H1 (cell line): ENCODE measurements around the gene TTLL1. TPM values are rescaled to one million over a fixed set of nuclear protein-coding genes. Genes with fewer than 3 reads are reported as not detected.

ENCODE experiments used
- CHD1 ChIP-seq: IDR thresholded peaks from 2 replicates; pipeline ENCODE4 v1.6.1; 2012; ENCODE audit warnings: low read depth, low read length, improper control_type of control experiment
- FOSL1 ChIP-seq: IDR thresholded peaks from 2 replicates; pipeline ENCODE4 v1.6.1; 2011; ENCODE audit warnings: mild to moderate bottlenecking, low read depth, low read length, moderate library complexity; ENCODE audit not compliant: insufficient read depth
- POLR2A ChIP-seq, 2 experiments: IDR thresholded peaks; 1 replicate in 1 of 2; 2 replicates in 1 of 2; pipeline ENCODE4 v1.6.1; 2011; ENCODE audit warnings: low read depth in 2 of 2, low read length in 2 of 2, mild to moderate bottlenecking in 2 of 2; ENCODE audit errors: control extremely low read depth in 1 of 2
- SIRT6 ChIP-seq: IDR thresholded peaks from one replicate; pipeline ENCODE4 v1.7.1; 2012; ENCODE audit warnings: low read length, inconsistent platforms
- TEAD4 ChIP-seq: IDR thresholded peaks from 2 replicates; pipeline ENCODE4 v1.6.1; 2012; ENCODE audit warnings: low read depth, low read length, inconsistent platforms, mixed read lengths
- polyA plus RNA-seq, 7 experiments: library from polyadenylated mRNA; depleted of rRNA in 3 of 7; stranded (reverse) in 5 of 7; unstranded in 2 of 7; fragments of >200 nt in 5 of 7; fragments of 200-250 nt in 2 of 7; gene quantifications; 1 replicate in 5 of 7; 2 replicates in 1 of 7; 4 replicates in 1 of 7; pipeline versions ENCODE4 v1.2.1 to v1.2.3, GENCODE V29; 2011 to 2013; ENCODE audit warnings: missing spikeins in 2 of 7, mixed read lengths in 2 of 7
- total RNA-seq: library from RNA; stranded (reverse); fragmentation: NEBNext Ultra II Directional; extraction: Animal tissue kit (Norgen Biotek cat#: 25700); gene quantifications from 2 replicates; pipeline ENCODE4 v1.2.1, GENCODE V29; 2021
- TF ChIP-seq, protein P1 (sequence below), 3 experiments: IDR thresholded peaks; 1 replicate in 2 of 3; 2 replicates in 1 of 3; pipeline versions ENCODE4 v1.5.1 to v1.6.1; 2011; ENCODE audit warnings: low read length in 3 of 3, mild to moderate bottlenecking in 3 of 3, inconsistent platforms in 2 of 3, low read depth in 1 of 3, moderate library complexity in 1 of 3; ENCODE audit not compliant: insufficient read depth in 1 of 3; ENCODE audit errors: control extremely low read depth in 1 of 3
- TF ChIP-seq, protein P2 (sequence below): IDR thresholded peaks from 2 replicates; pipeline ENCODE4 v1.6.1; 2011; ENCODE audit warnings: low read length, improper control_type of control experiment

TTLL1 gene
- total and polyA plus RNA-seq, 2 of the 8 experiments (the other 6 are each of a cell fraction or from before 2014, with no cell fraction given) = 5.0 to 13.8 TPM

DNA sequence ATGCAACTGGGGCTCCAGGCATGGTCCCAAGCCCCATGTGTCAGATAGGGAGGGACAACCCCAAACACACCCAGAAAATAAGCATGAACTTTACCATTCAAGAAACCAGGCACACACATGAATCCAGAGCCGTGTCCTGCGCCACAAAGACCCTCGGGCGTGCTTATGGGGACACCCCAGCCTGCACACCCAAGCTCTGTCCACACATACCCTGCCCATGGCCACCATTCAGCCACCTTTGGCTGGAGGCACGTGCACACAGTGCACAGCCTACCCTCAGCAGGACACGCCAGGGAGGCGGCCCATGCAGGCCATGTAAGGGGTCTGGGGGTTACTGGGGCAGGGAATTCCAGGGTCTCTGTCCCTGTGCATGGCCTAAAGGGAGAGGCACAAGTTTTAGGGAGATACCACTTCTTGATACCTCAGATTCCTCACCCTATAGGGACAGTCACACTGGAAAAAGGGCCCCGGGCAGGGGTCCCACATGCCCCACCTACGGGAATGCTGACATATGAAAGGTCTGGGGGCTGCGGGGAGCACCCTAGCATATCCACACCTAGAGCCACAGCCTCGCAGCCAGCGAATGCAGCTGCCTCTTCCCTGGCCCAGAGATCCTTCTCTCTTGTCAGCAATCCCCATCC, 94.8 kb downstream of the TTLL1 start (continued):
- TF ChIP-seq, protein P1, sequence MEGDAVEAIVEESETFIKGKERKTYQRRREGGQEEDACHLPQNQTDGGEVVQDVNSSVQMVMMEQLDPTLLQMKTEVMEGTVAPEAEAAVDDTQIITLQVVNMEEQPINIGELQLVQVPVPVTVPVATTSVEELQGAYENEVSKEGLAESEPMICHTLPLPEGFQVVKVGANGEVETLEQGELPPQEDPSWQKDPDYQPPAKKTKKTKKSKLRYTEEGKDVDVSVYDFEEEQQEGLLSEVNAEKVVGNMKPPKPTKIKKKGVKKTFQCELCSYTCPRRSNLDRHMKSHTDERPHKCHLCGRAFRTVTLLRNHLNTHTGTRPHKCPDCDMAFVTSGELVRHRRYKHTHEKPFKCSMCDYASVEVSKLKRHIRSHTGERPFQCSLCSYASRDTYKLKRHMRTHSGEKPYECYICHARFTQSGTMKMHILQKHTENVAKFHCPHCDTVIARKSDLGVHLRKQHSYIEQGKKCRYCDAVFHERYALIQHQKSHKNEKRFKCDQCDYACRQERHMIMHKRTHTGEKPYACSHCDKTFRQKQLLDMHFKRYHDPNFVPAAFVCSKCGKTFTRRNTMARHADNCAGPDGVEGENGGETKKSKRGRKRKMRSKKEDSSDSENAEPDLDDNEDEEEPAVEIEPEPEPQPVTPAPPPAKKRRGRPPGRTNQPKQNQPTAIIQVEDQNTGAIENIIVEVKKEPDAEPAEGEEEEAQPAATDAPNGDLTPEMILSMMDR (IDR thresholded peaks at IDR 0.05; ENCODE audit: control extremely low read depth in 1 of 3, insufficient read depth in 1 of 3, low read depth in 1 of 3, low read length in 3 of 3) = no peak
- TF ChIP-seq, protein P2, sequence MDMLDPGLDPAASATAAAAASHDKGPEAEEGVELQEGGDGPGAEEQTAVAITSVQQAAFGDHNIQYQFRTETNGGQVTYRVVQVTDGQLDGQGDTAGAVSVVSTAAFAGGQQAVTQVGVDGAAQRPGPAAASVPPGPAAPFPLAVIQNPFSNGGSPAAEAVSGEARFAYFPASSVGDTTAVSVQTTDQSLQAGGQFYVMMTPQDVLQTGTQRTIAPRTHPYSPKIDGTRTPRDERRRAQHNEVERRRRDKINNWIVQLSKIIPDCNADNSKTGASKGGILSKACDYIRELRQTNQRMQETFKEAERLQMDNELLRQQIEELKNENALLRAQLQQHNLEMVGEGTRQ = no peak
- no peak for TF ChIP-seq POLR2A (IDR thresholded peaks at IDR 0.05; ENCODE audit: control extremely low read depth in 1 of 2, low read depth in 2 of 2, low read length in 2 of 2)
- TF ChIP-seq SIRT6 = no peak
- no peak for TF ChIP-seq CHD1
- TF ChIP-seq TEAD4 = no peak
- no peak for TF ChIP-seq FOSL1
